ENCODE measurements around the gene MGAT4A.

DNA sequence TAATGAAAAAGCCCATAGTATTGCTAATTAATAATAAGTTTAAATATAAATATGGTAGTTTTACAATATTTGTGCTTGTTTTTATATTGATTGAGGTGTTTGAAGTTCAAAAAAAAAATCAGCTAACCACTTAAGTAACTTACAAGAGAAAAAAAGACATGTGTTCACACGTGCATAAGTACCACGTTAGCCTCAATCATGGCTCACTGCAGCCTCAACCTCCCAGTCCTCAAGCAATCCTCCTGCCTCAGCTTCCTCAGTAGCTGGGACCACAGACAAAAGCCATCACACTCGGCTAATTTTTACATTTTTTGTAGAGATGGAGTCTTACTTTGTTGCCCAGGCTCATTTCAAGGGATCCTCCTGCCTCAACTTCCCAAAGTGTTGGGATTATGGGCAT, 19.4 kb downstream of the MGAT4A start:
- TF ChIP-seq, protein P1, sequence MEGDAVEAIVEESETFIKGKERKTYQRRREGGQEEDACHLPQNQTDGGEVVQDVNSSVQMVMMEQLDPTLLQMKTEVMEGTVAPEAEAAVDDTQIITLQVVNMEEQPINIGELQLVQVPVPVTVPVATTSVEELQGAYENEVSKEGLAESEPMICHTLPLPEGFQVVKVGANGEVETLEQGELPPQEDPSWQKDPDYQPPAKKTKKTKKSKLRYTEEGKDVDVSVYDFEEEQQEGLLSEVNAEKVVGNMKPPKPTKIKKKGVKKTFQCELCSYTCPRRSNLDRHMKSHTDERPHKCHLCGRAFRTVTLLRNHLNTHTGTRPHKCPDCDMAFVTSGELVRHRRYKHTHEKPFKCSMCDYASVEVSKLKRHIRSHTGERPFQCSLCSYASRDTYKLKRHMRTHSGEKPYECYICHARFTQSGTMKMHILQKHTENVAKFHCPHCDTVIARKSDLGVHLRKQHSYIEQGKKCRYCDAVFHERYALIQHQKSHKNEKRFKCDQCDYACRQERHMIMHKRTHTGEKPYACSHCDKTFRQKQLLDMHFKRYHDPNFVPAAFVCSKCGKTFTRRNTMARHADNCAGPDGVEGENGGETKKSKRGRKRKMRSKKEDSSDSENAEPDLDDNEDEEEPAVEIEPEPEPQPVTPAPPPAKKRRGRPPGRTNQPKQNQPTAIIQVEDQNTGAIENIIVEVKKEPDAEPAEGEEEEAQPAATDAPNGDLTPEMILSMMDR (IDR thresholded peaks at IDR 0.05; ENCODE audit: insufficient read depth, low read depth, low read length) = no peak
- no peak for TF ChIP-seq EZH2 (IDR thresholded peaks at IDR 0.05; ENCODE audit: insufficient read depth, low read length)

All from astrocyte (in vitro differentiated cells and primary cell).